GM18499 (cell line): Measurements from ENCODE around the gene SPTBN2.
"Not testable (repeated sequence)": the region's sequence is repeated elsewhere in the genome, so short reads cannot be mapped to it uniquely, and the experiment has no call there.

ENCODE experiments used
- ATAC-seq: cut with Tn5 transposase; IDR thresholded peaks from one replicate; pipeline ENCODE4 v1.9.1; 2021; ENCODE audit warnings: moderate number of reproducible peaks; ENCODE audit not compliant: insufficient read depth, unreplicated experiment

SPTBN2 gene

DNA sequence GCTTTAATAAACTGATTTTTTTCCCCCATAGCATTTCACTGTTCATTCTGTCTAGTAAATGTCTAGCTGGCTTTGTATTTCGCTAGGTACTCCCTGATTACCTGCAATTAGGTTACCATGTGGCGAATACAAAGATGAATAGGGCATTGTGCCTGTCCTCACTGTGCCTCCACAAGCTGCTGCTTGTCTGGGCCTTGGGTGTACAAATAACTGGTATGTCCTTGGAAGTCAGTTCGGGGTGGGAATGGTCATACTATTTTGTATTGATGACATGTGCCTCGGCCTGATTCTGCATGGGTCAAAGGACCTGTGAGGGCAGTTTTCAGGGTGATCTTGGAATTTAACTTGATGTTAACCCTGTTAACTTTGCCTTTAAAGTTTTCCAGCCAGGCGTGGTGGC, 79.1 kb downstream of the SPTBN2 start:
- ATAC-seq, result no peak

DNA sequence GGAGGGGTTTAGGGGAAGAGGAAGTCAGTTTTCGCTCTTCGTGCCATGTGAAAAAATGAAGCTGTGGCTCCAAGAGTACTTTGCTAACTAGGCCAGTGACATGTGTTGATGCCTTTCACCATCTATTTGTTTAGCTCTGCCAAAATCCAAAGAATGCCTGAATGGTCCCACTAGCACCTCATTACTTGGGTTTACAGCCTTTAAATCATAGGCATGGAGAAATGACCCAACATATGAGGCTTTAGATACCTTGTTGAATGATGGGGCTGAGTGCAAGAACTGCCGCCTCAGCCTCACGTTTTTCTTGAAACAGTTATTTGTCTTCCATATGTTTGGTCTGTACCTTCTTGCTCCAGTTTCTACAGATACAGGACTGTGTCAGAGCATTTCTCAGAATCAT, 82.2 kb downstream of the SPTBN2 start:
- no peak for ATAC-seq

DNA sequence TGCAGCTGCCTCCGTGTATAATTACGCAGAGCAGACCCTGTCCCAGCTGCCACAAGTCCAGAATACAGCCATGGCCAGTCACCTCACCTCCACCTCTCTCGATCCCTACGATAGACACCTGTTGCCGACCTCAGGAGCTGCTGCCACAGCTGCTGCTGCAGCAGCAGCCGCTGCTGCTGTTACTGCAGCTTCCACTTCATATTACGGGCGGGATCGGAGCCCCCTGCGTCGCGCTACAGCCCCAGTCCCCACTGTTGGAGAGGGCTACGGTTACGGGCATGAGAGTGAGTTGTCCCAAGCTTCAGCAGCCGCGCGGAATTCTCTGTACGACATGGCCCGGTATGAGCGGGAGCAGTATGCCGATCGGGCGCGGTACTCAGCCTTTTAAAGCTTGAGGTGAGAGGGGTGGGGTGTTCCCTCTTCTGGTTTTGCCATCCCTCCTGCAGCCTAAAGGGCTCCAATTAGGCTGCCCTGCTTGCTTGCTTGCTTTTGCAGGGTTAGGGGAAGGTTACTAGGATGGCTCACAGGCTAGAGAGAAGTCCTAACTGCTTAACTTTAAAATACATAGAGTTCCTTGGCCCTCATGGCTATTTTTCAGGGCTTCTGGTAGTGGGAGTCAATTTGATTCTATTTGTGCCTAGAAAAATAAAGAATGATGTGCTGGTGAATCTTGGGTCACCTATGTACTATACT, 85.1 kb downstream of the SPTBN2 start:
- no peak for ATAC-seq

DNA sequence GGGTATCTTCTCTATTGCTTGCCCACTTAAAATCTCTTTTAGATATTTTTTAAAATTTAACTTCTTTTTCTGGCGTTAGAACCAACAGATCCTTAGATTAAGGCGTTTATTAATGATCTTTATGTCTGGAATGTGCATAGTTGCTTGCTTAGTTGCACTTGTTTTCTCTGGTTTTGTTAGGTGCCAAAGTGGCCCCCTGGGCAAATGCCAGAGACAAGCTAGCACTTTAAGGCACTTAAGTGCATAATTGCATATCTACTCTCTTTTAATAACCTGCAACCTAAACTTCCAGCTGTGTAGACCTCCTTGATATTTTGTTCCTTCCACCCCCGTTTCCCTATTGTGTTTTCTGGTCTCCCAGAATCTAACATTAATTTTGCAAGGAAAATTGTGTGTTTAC, 87.2 kb downstream of the SPTBN2 start:
- ATAC-seq, result no peak

DNA sequence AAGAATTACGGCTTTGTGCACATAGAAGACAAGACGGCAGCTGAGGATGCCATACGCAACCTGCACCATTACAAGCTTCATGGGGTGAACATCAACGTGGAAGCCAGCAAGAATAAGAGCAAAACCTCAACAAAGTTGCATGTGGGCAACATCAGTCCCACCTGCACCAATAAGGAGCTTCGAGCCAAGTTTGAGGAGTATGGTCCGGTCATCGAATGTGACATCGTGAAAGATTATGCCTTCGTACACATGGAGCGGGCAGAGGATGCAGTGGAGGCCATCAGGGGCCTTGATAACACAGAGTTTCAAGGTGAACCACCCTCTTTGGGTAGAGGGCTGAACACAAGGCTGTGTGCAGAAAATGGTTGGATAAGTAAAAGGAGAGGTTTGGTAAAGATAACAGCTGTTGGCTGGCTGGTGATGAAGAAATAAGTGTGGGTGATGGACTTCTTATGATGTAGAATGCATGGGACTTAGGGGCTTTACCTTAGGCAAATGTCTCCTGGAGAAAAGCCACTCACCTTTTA, 89.1 kb downstream of the SPTBN2 start:
- not testable (repeated sequence) for ATAC-seq

DNA sequence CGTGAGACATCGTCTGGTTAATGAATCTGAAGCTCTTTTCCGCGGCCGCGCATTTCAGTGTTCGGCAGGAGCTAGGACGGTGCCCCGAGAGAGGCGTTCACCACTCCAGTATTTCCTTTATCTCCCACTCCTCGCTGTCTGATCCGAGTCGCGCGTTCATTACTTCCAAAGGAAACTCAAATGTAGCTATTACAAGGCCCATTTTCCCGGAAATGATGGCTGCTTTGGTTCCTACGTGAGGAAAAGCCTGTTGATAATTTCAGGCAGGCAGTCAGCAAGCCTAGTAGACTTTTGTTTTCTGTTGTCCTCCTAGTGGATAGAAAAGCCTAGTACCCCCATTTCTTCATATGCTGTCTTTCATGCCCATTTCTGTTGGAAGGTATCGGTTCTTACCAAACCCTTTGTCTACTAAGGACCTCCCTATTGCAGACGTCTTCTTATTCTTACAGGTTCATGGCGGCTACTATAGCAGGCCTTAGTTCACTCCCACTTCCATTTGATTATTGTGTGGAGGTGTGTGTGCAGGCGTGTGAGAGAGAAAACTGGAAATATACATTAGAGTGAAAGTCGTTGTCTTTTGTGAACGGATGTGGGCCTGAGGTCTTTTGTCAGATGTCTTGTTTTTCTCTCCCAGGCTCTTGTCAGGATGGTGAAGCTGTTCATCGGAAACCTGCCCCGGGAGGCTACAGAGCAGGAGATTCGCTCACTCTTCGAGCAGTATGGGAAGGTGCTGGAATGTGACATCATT, 89.8 kb downstream of the SPTBN2 start:
- no peak for ATAC-seq

DNA sequence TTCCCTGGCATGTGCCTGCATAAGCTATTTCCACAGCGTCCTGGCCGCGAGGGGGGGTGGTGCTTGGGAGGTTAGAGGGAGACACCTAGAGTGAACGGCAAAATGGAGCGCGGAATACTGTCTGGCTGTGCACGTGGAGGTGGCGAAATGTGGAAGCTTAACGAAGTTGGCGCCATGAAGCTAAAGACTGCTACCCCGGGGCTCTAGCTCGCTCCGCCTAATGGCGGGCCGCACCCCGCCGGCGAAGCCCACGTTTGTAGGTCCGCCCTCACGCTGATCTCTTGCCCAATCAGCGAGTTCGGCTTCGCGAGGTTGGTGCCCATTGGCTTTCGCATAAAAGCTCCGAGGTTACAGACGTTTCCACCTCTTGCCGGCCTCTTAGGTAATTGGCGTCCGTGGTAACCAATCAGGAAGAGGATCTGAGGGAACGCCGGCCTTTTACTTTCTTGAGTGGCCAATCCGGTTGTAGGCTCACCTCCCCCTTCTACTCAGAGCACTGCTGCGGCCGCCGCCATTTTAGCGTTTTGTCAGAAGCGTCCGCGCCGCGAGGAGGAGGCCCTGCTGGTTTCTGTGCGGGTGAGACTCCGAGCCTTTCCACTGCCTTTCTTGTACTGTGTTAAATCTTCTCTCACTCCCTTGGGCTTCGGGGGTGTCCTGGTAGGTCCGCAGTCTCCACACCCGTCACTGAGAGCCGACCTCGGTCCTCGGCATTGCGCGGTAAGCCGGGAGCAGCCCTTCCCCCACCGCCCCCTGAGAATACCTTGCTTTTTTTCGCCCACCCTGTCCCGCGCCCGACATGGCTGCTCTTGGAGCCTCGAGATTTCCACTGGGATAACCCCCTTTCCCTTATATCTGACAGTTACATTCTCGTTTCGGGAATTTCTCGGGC, 90.6 kb downstream of the SPTBN2 start, which contains the start of gene RBM4:
RBM4 (plus strand) TSS at position 527 of the 889 bp plus-strand sequence. CDS start 1,009 bp downstream, outside the sequence.
- peak; percentile 86 for ATAC-seq

DNA sequence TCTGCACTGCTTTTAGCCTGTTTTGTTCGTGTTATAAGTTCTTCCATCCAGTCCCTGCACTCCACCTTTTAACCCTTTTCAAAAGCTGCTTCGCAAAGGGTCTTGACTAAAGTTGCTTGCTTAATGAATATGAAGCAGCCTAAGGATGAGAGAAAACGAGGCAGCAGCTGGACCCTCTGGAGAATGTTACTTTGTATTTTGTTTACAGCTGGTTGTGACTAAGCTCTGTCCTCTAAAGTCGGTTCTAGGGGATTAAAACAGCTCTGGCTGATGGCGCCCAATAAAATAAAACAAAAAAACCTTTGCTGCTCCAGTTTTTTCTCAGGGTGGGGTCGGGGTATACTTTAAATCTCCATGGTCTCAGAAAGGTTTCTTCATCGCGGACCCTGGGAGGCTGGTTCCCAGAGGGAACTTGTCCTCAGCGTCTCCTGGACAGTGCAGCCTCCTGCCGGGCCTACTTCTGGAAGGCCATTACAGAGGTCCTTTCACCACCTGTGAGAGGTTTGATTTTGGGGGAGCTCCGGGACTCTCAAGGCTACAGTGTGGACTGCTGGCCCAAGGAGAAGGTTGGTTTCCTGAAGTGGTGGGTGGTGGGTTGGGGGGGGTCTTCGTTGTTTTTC, 91.3 kb downstream of the SPTBN2 start:
- no peak for ATAC-seq

DNA sequence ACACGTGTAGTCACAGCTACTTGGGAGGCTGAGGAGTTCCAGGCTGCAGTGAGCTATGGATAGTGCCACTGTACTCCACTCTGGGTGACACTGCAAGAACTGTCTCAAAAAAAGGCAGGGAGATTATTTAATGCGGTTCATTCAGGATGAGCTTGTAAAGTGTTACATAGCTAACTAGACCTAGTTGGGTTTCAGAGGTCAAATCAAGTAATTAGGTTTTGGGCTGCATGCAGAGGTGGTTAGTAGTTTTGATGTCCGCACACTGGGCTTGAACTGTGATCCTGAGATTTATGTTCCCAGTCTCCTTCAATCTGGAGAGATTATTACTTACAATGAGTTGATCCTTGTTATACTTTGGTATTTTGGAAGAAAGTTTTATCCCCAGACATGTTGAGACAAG, 92.6 kb downstream of the SPTBN2 start:
- no peak for ATAC-seq
